CD4-positive, alpha-beta T cell treated with Interleukin-15 for 1 hour (primary cell): Measurements from ENCODE around the gene NUCB1.

Experiments
- DNase-seq: peaks from one replicate; pipeline ENCODE4 v3.0.0-alpha.2; 2020

The NUCB1 gene

GRCh38 chr19:48964205-48965039, 64.3 kb downstream of the NUCB1 start:
- no peak for DNase-seq

- DNase-seq: peak; percentile 96
Measured at GRCh38 chr19:48965040-48965805, 65.1 kb downstream of the NUCB1 start, which contains the start of gene FTL. Gene FTL (plus strand): TSS chr19:48965309. CDS start chr19:48965508, 199 bp downstream.

- peak; percentile 87 for DNase-seq
Measured at GRCh38 chr19:48965806-48966540, 65.9 kb downstream of the NUCB1 start.

GRCh38 chr19:48966541-48967345, 66.6 kb downstream of the NUCB1 start:
- DNase-seq: no peak

GRCh38 chr19:48967346-48968178, 67.5 kb downstream of the NUCB1 start:
- peak; percentile 78 for DNase-seq

- DNase-seq: no peak
Measured at GRCh38 chr19:48968179-48968661, 68.1 kb downstream of the NUCB1 start.

- no peak for DNase-seq
Measured at GRCh38 chr19:48968813-48969218, 68.7 kb downstream of the NUCB1 start.

- no peak for DNase-seq
Measured at GRCh38 chr19:48969276-48970138, 69.4 kb downstream of the NUCB1 start.

- no peak for DNase-seq
Measured at GRCh38 chr19:48970139-48970766, 70.1 kb downstream of the NUCB1 start.

- DNase-seq: peak; percentile 74
Measured at GRCh38 chr19:48970923-48971395, 70.8 kb downstream of the NUCB1 start.
